ENCODE results near the gene SCGB2B2. TPM values are rescaled to one million over a fixed set of nuclear protein-coding genes. Genes with fewer than 3 reads are reported as not detected.
"Not testable (repeated sequence)": the region's sequence is repeated elsewhere in the genome, so short reads cannot be mapped to it uniquely, and the experiment has no call there.

SCGB2B2 gene
- polyA plus RNA-seq, 1 experiment = not detected

- Histone ChIP-seq H3K4me3 (ENCODE audit: low read depth, low read length) (no peak overlapping the region), H3K27me3 (ENCODE audit: control insufficient read depth, insufficient read depth, low read length) (no peaks in the 10 kb centered on the region), H3K36me3 (ENCODE audit: control insufficient read depth, insufficient read depth, low read length) (peaks cover 1% of the 10 kb centered on the region; the same call in 1 of the 2 replicates)
- no peak for TF ChIP-seq CTCF (IDR thresholded peaks at IDR 0.05; ENCODE audit: insufficient read depth, low read depth, low read length)
- no peak for DNase-seq (ENCODE audit: low read depth)
- POLR2A ChIA-PET = no interaction called here
- CTCF ChIA-PET = no interaction called here
Measured at GRCh38 chr19:34688592-34688991, 11.6 kb upstream of the SCGB2B2 start.

GRCh38 chr19:34687348-34687747 is 10.4 kb upstream of the SCGB2B2 start:
- no peak for TF ChIP-seq CTCF (IDR thresholded peaks at IDR 0.05; ENCODE audit: insufficient read depth, low read depth, low read length)
- Histone ChIP-seq H3K4me3 (ENCODE audit: low read depth, low read length) (no peak overlapping the region), H3K27me3 (ENCODE audit: control insufficient read depth, insufficient read depth, low read length) (no peaks in the 10 kb centered on the region), H3K36me3 (ENCODE audit: control insufficient read depth, insufficient read depth, low read length) (peaks cover 3% of the 10 kb centered on the region; the same call in 1 of the 2 replicates)
- ChIA-PET POLR2A (no interaction called here), CTCF (interaction anchor here (1.1 kb wide), 1 partner anchor 49 kb away, joined by 3 read pairs; no protein-coding TSS in a partner anchor)
- DNase-seq (ENCODE audit: low read depth) = no peak

- CTCF ChIA-PET = interaction anchor here (1.1 kb wide), 1 partner anchor 48 kb away, joined by 3 read pairs; no protein-coding TSS in a partner anchor
- no peak overlapping the region for H3K4me3 ChIP-seq (ENCODE audit: low read depth, low read length)
- DNase-seq (ENCODE audit: low read depth) = no peak
- H3K36me3 ChIP-seq (ENCODE audit: control insufficient read depth, insufficient read depth, low read length) = peaks cover 5% of the 10 kb centered on the region
- no peaks in the 10 kb centered on the region for H3K27me3 ChIP-seq (ENCODE audit: control insufficient read depth, insufficient read depth, low read length)
- POLR2A ChIA-PET = no interaction called here
- TF ChIP-seq CTCF (IDR thresholded peaks at IDR 0.05; ENCODE audit: insufficient read depth, low read depth, low read length) = no peak
Measured at GRCh38 chr19:34686455-34686854, 9.5 kb upstream of the SCGB2B2 start.

GRCh38 chr19:34685266-34685665 is 8.3 kb upstream of the SCGB2B2 start:
- CTCF ChIA-PET, POLR2A ChIA-PET: not testable (repeated sequence)

GRCh38 chr19:34681478-34681877 is 4.5 kb upstream of the SCGB2B2 start:
- DNase-seq (ENCODE audit: low read depth) = no peak
- Histone ChIP-seq H3K36me3 (ENCODE audit: control insufficient read depth, insufficient read depth, low read length) (peaks cover 13% of the 10 kb centered on the region), H3K4me3 (ENCODE audit: low read depth, low read length) (no peak overlapping the region), H3K27me3 (ENCODE audit: control insufficient read depth, insufficient read depth, low read length) (no peaks in the 10 kb centered on the region)
- no peak for TF ChIP-seq CTCF (IDR thresholded peaks at IDR 0.05; ENCODE audit: insufficient read depth, low read depth, low read length)
- ChIA-PET POLR2A (no interaction called here), CTCF (no interaction called here)

More at GRCh38 chr19:34685266-34685665, 8.3 kb upstream of the SCGB2B2 start:
- H3K27me3 ChIP-seq (ENCODE audit: control insufficient read depth, insufficient read depth, low read length); H3K36me3 ChIP-seq (ENCODE audit: control insufficient read depth, insufficient read depth, low read length); DNase-seq (ENCODE audit: low read depth); H3K4me3 ChIP-seq (ENCODE audit: low read depth, low read length): not testable (repeated sequence)

- ChIA-PET CTCF (no interaction called here), POLR2A (no interaction called here)
- no peak for TF ChIP-seq CTCF (IDR thresholded peaks at IDR 0.05; ENCODE audit: insufficient read depth, low read depth, low read length)
Measured at GRCh38 chr19:34678421-34678820, 1.5 kb upstream of the SCGB2B2 start.

More at GRCh38 chr19:34678421-34678820, 1.5 kb upstream of the SCGB2B2 start:
- no peaks in the 10 kb centered on the region for H3K27me3 ChIP-seq (ENCODE audit: control insufficient read depth, insufficient read depth, low read length)
- peaks cover 11% of the 10 kb centered on the region for H3K36me3 ChIP-seq (ENCODE audit: control insufficient read depth, insufficient read depth, low read length)
- DNase-seq (ENCODE audit: low read depth) = no peak
- peak overlapping the region; percentile 79 for H3K4me3 ChIP-seq (ENCODE audit: low read depth, low read length)

All from BJ (cell line).